ENCODE data around the gene DLEC1. TPM values are rescaled to one million over a fixed set of nuclear protein-coding genes. Genes with fewer than 3 reads are reported as not detected.

Gene DLEC1
- total and polyA plus RNA-seq, 4 donors = 1.2 to 8.4 (median 7.0) TPM

DNA sequence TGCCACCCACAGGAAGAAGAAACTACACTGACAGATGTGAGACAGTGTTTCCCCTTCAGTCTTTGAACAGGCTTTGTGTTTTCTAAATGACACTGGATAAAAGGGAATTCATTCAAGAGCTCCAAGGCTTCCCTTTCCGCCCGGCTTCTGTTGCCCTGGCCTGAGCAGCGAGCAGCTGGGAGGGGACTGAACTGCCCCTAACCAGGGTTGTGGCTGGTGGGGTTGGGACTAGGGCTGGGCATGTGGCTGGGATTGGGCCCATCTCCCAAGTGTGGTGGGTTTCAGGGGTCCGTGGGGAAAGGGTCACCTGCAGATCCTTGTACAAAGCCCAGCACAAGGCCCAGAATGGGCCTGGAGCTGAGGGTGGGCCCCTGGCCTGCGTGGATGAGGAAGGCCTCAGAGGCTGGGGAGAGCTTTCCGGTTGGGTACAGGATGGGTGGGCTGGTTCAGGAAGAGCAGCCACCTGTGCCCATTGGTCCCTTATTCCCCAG, 38.0 kb upstream of the DLEC1 start:
- no peak overlapping the region for H3K4me3 ChIP-seq (ENCODE audit: low read depth, low read length)
- no peaks in the 10 kb centered on the region for H3K9me3 ChIP-seq (ENCODE audit: control insufficient read depth, insufficient read depth, low read length)
- no peaks in the 10 kb centered on the region for H3K27me3 ChIP-seq (ENCODE audit: control insufficient read depth, insufficient read depth, low read length)
- 74% methylated on average over 5 of the region's 6 CpGs for WGBS (ENCODE audit: insufficient coverage)
- H3K27ac ChIP-seq (ENCODE audit: low read depth, low read length) = no peak overlapping the region
- no peak for DNase-seq (ENCODE audit: low read depth in 4 of 6, low spot score in 6 of 6)
- peaks cover 64% of the 10 kb centered on the region for H3K36me3 ChIP-seq (ENCODE audit: control insufficient read depth, insufficient read depth, low read length)
- peaks cover 75% of the 10 kb centered on the region for H3K4me1 ChIP-seq (ENCODE audit: control insufficient read depth, insufficient read depth, low read length)

DNA sequence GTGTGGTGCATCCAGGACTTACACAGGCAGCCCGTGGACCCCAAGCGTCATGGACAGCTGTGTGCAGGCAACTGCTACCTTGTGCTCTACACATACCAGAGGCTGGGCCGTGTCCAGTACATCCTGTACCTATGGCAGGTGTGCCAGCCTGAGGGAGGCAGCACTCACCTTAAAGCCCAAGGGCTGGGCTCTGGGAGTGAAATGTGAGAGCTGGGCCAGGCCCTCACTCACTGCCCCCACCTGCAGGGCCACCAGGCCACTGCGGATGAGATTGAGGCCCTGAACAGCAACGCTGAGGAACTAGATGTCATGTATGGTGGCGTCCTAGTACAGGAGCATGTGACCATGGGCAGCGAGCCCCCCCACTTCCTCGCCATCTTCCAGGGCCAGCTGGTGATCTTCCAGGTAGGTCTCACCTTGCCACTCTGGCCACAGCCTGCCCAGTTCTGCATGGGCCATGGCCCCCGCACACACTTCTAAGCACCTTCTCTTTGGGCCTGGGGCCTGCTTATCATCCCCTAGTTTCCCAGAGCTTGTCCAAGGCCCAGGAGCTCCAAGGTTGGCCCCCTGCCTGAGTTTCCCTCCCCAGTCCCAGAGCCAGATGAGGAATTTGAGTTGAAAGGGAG, 37.4 kb upstream of the DLEC1 start:
- no peaks in the 10 kb centered on the region for H3K9me3 ChIP-seq (ENCODE audit: control insufficient read depth, insufficient read depth, low read length)
- no peak overlapping the region for H3K27ac ChIP-seq (ENCODE audit: low read depth, low read length)
- H3K27me3 ChIP-seq (ENCODE audit: control insufficient read depth, insufficient read depth, low read length) = no peaks in the 10 kb centered on the region
- 90% methylated on average over 9 of the region's 9 CpGs for WGBS (ENCODE audit: insufficient coverage)
- no peak overlapping the region for H3K4me3 ChIP-seq (ENCODE audit: low read depth, low read length)
- DNase-seq (ENCODE audit: low read depth in 4 of 6, low spot score in 6 of 6) = no peak
- H3K36me3 ChIP-seq (ENCODE audit: control insufficient read depth, insufficient read depth, low read length) = peaks cover 69% of the 10 kb centered on the region
- H3K4me1 ChIP-seq (ENCODE audit: control insufficient read depth, insufficient read depth, low read length) = peaks cover 79% of the 10 kb centered on the region

DNA sequence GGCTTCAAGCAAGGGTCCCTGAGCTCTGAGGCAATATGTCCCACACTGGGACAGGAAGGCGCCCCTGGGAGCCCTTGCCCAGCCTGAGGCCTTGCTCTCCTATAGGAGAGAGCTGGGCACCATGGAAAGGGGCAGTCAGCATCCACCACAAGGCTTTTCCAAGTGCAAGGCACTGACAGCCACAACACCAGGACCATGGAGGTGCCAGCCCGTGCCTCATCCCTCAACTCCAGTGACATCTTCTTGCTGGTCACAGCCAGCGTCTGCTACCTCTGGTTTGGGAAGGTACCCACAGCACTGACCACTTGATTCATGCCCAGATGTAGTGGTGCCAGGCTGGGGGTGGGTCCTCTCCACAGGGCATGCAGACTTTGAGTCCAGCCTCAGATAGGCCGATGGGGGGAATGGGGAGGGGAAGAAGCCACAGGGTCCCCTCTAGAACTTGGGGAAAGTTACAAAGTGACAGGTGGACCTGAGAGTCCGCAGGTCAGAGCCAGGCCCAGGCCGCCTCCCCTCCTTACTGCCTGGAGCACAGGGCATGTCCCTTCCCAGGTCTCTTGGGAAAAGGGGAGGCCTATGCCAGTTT, 36.6 kb upstream of the DLEC1 start:
- DNase-seq (ENCODE audit: low read depth in 4 of 6, low spot score in 6 of 6) = no peak
- Histone ChIP-seq H3K36me3 (ENCODE audit: control insufficient read depth, insufficient read depth, low read length) (peaks cover 72% of the 10 kb centered on the region), H3K4me3 (ENCODE audit: low read depth, low read length) (no peak overlapping the region), H3K27me3 (ENCODE audit: control insufficient read depth, insufficient read depth, low read length) (no peaks in the 10 kb centered on the region), H3K27ac (ENCODE audit: low read depth, low read length) (no peak overlapping the region), H3K4me1 (ENCODE audit: control insufficient read depth, insufficient read depth, low read length) (peaks cover 79% of the 10 kb centered on the region), H3K9me3 (ENCODE audit: control insufficient read depth, insufficient read depth, low read length) (no peaks in the 10 kb centered on the region)
- WGBS (ENCODE audit: insufficient coverage) = 89% methylated on average over 4 of the region's 6 CpGs

DNA sequence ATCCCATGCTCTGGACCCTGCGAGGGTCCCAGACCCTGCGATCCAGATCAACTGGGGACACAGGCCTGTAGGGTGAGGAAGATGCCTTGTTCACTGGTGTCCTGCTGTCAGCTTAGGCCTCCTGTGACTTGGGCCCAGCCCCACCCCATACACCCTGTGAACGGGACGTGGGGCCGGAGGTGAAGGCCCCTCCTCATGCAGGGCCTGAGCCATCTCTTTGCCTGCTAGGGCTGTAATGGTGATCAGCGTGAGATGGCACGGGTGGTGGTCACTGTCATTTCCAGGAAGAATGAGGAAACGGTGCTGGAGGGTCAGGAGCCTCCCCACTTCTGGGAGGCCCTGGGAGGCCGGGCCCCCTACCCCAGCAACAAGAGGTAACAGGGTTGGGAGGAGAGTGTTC, 36.1 kb upstream of the DLEC1 start:
- Histone ChIP-seq H3K4me1 (ENCODE audit: control insufficient read depth, insufficient read depth, low read length) (peaks cover 75% of the 10 kb centered on the region), H3K27ac (ENCODE audit: low read depth, low read length) (no peak overlapping the region), H3K9me3 (ENCODE audit: control insufficient read depth, insufficient read depth, low read length) (no peaks in the 10 kb centered on the region), H3K27me3 (ENCODE audit: control insufficient read depth, insufficient read depth, low read length) (no peaks in the 10 kb centered on the region), H3K4me3 (ENCODE audit: low read depth, low read length) (no peak overlapping the region), H3K36me3 (ENCODE audit: control insufficient read depth, insufficient read depth, low read length) (peaks cover 72% of the 10 kb centered on the region)
- WGBS (ENCODE audit: insufficient coverage) = 79% methylated on average over 7 of the region's 9 CpGs
- no peak for DNase-seq (ENCODE audit: low read depth in 4 of 6, low spot score in 6 of 6)

DNA sequence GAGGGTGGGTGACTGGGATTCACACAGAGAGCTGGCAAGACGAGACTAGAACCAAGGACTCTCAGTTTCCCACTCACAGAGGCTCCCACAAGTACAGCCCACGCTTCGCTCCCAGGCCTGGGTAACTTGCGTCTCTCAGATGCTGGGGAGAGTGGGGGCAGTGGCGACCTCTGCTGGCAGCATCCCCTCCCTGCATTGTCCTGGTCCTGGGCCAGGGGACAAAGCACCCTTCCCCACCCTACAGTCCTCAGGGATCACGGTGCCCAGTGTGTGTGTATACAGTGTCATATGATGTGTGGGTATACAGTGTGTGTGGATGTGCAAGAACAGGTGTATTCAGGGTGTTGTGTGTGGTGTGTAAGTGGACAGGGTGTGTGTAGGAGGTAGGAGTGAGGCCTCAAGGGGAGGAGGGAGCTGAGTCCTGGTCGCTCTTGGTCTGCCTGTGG, 35.6 kb upstream of the DLEC1 start:
- Histone ChIP-seq H3K27ac (ENCODE audit: low read depth, low read length) (peak overlapping the region; percentile 92), H3K4me1 (ENCODE audit: control insufficient read depth, insufficient read depth, low read length) (peaks cover 71% of the 10 kb centered on the region), H3K4me3 (ENCODE audit: low read depth, low read length) (no peak overlapping the region), H3K27me3 (ENCODE audit: control insufficient read depth, insufficient read depth, low read length) (no peaks in the 10 kb centered on the region), H3K9me3 (ENCODE audit: control insufficient read depth, insufficient read depth, low read length) (no peaks in the 10 kb centered on the region), H3K36me3 (ENCODE audit: control insufficient read depth, insufficient read depth, low read length) (peaks cover 75% of the 10 kb centered on the region)
- no CpG with 5 or more reads among the region's 7 CpGs for WGBS (ENCODE audit: insufficient coverage)
- DNase-seq (ENCODE audit: low read depth in 4 of 6, low spot score in 6 of 6) = peak in 3 of 6 donors; percentile 33 to 78 (median 68)

DNA sequence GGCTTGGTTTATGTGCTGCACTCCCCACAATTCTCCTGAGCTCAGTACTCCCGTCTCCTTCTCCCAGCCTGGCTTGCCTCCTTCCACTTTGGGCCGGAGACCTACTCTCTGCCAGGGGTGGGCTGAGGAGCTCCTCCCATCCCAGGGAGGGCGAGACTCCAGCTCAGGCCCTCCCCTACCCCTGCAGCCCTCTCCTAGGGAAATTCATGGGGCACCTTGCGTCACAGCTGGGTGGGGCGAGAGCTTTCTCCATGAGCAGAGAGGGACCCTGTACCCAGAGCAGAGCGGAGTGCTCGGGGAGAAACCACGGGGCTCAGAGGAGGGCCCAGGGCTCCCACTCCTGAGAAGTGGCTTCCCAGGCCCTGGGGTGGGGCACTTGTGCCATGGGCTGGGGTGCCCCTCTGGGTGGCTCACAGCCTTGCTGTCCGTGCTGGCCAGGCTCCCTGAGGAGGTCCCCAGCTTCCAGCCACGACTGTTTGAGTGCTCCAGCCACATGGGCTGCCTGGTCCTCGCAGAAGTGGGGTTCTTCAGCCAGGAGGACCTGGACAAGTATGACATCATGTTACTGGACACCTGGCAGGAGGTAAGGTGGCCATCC, 35.1 kb upstream of the DLEC1 start:
- WGBS (ENCODE audit: insufficient coverage) = 89% methylated on average over 11 of the region's 11 CpGs
- H3K4me3 ChIP-seq (ENCODE audit: low read depth, low read length) = no peak overlapping the region

DNA sequence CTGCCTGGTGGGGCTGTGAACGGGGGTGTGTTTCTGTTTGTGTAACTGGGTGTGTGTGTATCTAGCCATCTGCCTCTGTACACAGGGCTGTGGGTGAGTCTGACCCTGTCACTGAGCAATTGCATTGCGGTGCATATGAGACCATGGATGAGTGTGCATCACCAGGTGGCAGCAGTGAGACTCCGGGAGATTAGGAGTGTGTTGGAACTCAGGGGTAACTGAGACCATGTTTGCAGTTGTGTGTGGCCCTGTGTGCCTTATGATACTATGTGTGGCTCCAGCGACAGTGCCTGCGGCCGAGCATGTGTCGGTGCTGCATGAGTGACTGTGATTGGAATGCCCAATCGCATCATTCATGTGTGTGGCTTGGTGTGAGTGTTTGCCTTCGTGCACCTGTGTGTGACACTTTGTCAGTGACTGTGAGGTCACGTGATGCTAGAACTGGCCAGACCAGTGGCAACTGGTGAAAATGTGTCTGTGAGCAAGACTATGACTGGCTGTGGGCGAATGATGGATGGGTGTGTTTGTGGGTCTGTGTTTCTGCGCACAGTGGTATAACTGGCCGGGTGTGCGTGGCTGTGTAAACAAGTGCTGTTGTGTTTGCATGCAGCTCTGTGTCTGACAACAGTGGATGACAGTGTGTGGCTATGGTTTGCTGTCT, 34.5 kb upstream of the DLEC1 start:
- DNase-seq (ENCODE audit: low read depth in 4 of 6, low spot score in 6 of 6) = peak in 3 of 6 donors; percentile 62 to 87 (median 87)
- Histone ChIP-seq H3K9me3 (ENCODE audit: control insufficient read depth, insufficient read depth, low read length) (no peaks in the 10 kb centered on the region), H3K36me3 (ENCODE audit: control insufficient read depth, insufficient read depth, low read length) (peaks cover 86% of the 10 kb centered on the region)

More for the DNA sequence above, 35.1 kb upstream of the DLEC1 start:
- no peak for DNase-seq (ENCODE audit: low read depth in 4 of 6, low spot score in 6 of 6)
- Histone ChIP-seq H3K9me3 (ENCODE audit: control insufficient read depth, insufficient read depth, low read length) (no peaks in the 10 kb centered on the region), H3K36me3 (ENCODE audit: control insufficient read depth, insufficient read depth, low read length) (peaks cover 80% of the 10 kb centered on the region), H3K4me1 (ENCODE audit: control insufficient read depth, insufficient read depth, low read length) (peaks cover 66% of the 10 kb centered on the region), H3K27ac (ENCODE audit: low read depth, low read length) (peak overlapping the region; percentile 92), H3K27me3 (ENCODE audit: control insufficient read depth, insufficient read depth, low read length) (no peaks in the 10 kb centered on the region)

DNA sequence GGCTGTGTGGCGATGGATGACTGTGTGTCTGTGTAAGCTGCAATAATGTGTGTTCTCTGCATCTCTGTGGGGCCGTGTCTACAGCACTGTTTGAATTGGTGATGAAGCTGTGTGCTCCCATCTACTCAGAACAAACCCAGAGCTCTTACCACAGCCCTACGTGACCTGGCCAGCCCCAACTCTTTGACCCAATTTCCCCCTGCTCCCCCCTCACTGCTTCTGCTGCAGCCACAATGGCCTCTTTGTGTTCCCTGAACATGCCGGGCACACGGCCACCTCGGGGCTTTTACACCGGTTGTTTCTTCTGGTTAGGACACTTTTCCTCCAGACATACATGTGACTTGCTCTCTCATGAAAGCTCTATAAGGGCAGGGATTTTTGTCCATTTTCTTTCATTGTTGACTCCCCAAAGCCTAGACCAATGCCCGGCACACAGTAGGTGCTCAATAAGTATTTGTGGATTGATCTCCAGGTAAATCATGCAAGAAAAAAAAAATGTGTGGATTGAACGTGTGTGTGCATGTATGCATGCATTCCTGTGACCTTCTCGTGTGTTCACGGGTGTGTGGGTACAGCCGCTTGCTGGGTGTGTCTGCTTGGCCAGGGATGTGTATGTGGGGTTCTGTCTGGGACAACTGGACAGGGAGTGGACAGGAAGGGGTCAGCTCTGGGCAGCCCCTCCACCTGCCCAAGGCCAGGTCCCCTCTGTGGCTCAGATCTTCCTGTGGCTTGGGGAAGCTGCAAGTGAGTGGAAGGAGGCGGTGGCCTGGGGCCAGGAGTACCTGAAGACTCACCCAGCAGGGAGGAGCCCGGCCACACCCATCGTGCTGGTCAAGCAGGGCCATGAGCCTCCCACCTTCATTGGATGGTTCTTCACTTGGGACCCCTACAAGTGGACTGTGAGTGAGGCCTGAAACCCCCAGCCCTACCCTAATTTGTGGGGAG, 33.7 kb upstream of the DLEC1 start:
- Histone ChIP-seq H3K27me3 (ENCODE audit: control insufficient read depth, insufficient read depth, low read length) (no peaks in the 10 kb centered on the region), H3K36me3 (ENCODE audit: control insufficient read depth, insufficient read depth, low read length) (peaks cover 86% of the 10 kb centered on the region), H3K4me1 (ENCODE audit: control insufficient read depth, insufficient read depth, low read length) (peaks cover 59% of the 10 kb centered on the region), H3K27ac (ENCODE audit: low read depth, low read length) (peak overlapping the region; percentile 92), H3K4me3 (ENCODE audit: low read depth, low read length) (no peak overlapping the region), H3K9me3 (ENCODE audit: control insufficient read depth, insufficient read depth, low read length) (no peaks in the 10 kb centered on the region)
- DNase-seq (ENCODE audit: low read depth in 4 of 6, low spot score in 6 of 6) = peak in 5 of 6 donors; percentile 76 to 93 (median 80)
- WGBS (ENCODE audit: insufficient coverage) = 49% methylated on average over 13 of the region's 15 CpGs

More for the DNA sequence above, 34.5 kb upstream of the DLEC1 start:
- WGBS (ENCODE audit: insufficient coverage) = 49% methylated on average over 14 of the region's 14 CpGs
- Histone ChIP-seq H3K4me1 (ENCODE audit: control insufficient read depth, insufficient read depth, low read length) (peaks cover 62% of the 10 kb centered on the region), H3K27ac (ENCODE audit: low read depth, low read length) (peak overlapping the region; percentile 92), H3K27me3 (ENCODE audit: control insufficient read depth, insufficient read depth, low read length) (no peaks in the 10 kb centered on the region), H3K4me3 (ENCODE audit: low read depth, low read length) (no peak overlapping the region)

DNA sequence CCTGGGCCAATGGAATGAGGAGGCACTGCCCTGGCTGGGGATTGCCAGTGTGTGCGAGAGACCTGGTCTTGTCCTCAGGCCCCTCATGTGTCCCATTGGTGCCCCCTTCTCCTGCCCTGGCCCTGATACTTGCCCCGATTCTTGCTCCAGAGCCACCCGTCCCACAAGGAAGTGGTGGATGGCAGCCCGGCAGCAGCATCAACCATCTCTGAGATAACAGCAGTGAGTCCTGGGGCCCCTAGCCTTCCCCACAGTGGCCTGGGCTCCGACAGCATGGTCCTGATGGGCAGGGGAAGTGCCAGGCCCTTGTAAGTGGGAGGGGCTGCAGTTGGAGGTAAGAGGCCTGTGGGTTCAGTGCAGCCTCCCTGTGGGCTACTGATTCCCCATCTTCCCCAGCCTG, 33.0 kb upstream of the DLEC1 start:
- peak overlapping the region; percentile 92 for H3K27ac ChIP-seq (ENCODE audit: low read depth, low read length)
- no peak overlapping the region for H3K4me3 ChIP-seq (ENCODE audit: low read depth, low read length)
- peaks cover 88% of the 10 kb centered on the region for H3K36me3 ChIP-seq (ENCODE audit: control insufficient read depth, insufficient read depth, low read length)

More for the DNA sequence above, 33.0 kb upstream of the DLEC1 start:
- WGBS (ENCODE audit: insufficient coverage) = 87% methylated on average over 4 of the region's 5 CpGs
- no peaks in the 10 kb centered on the region for H3K9me3 ChIP-seq (ENCODE audit: control insufficient read depth, insufficient read depth, low read length)
- no peak for DNase-seq (ENCODE audit: low read depth in 4 of 6, low spot score in 6 of 6)
- H3K4me1 ChIP-seq (ENCODE audit: control insufficient read depth, insufficient read depth, low read length) = peaks cover 52% of the 10 kb centered on the region
- H3K27me3 ChIP-seq (ENCODE audit: control insufficient read depth, insufficient read depth, low read length) = no peaks in the 10 kb centered on the region

Measured in spinal cord (tissue), 10 donors.